ENCODE data around the gene MRPL21. TPM values are rescaled to one million over a fixed set of nuclear protein-coding genes. Genes with fewer than 3 reads are reported as not detected.

The MRPL21 gene
- 38.8 TPM for total RNA-seq

GRCh38 chr11:68903288-68904247, at the start of gene MRPL21, which contains the start of gene IGHMBP2:
MRPL21 (minus strand) TSS chr11:68903832; CDS start chr11:68903810, 22 bp downstream.
IGHMBP2 (plus strand) TSS chr11:68903891; CDS start chr11:68903953, 62 bp downstream.

GRCh38 chr11:68841718-68842426, 61.8 kb downstream of the MRPL21 start, which contains the start of gene CPT1A:
CPT1A (minus strand) TSS chr11:68841916; CDS start chr11:68815474, 26,442 bp downstream.

Other genes with a start within 250 kb of the MRPL21 start
- gene GAL, start 219.3 kb downstream of the MRPL21 start, total RNA-seq = 1.8 TPM
- gene TESMIN, start 152.3 kb downstream of the MRPL21 start, total RNA-seq = 1.8 TPM
- 13.6 TPM for gene CPT1A, start 61.9 kb downstream of the MRPL21 start, total RNA-seq
- 12.2 TPM for gene IGHMBP2, start 59 bp upstream of the MRPL21 start, total RNA-seq
- not detected for gene MRGPRD, start 77.2 kb upstream of the MRPL21 start, total RNA-seq
- 0.92 TPM for gene MRGPRF, start 109.4 kb upstream of the MRPL21 start, total RNA-seq
- 10.4 TPM for gene TPCN2, start 145.1 kb upstream of the MRPL21 start, total RNA-seq